Activated CD4-positive, alpha-beta T cell treated with anti-CD3 and anti-CD28 coated beads for 4 hours (primary cell): ENCODE data around the gene SHANK1.

Experiments used
- DNase-seq, 2 donors: peaks; one replicate each; pipeline ENCODE4 v3.0.0-alpha.2; 2020

SHANK1 gene

DNA sequence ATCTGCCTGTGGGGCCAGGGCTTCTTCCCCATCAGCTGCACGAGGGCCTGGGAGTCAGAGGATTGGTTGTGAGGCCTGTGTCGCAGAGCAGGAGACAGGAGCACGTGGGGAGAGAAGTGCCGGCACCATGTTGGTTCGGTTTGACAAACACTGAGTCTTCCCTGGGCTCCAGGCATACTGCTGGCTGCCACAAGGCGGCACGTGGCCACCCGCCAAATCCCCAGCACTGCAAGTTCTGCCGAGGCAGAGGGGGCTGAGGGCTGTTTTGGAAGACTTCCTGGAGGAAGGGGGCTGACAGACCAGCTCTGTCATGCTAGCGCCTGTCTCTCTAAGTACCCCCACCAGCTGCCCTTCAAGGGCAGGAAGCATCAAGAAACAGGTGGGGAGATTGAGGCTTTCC is 9.5 kb downstream of the SHANK1 start:
- no peak for DNase-seq

- no peak for DNase-seq
Measured at GRCh38 chr19:50708179-50708879, 11.3 kb downstream of the SHANK1 start.

- no peak for DNase-seq
Measured at GRCh38 chr19:50706387-50706786, 13.2 kb downstream of the SHANK1 start.

DNA sequence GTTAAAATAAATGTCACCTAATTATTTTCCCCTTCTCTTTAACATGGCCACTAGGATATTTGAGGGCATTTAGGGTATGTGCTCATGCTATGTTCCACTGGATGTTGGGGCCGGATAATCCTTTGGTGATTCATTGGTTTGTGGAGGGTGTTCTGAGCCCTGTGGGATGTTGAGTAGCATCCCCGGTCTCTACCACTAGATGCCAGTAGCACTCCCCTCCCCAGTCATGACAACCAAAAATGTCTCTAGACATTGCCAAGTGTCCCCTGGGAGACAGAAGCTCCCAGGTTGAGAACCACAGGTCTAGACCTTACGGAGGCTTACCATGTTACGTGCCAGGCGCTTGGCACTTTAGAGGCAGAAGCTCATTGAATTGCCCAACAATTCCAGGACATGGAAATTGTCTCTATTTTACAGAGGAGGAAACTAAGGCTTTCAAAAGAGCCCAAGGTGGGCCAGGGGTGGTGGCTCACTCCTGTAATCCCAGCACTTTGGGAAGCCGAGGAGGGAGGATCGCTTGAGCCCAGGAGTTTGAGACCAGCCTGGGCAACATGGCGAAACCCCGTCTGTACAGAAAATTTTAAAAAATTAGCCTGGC is 14.1 kb downstream of the SHANK1 start:
- DNase-seq, result no peak

DNA sequence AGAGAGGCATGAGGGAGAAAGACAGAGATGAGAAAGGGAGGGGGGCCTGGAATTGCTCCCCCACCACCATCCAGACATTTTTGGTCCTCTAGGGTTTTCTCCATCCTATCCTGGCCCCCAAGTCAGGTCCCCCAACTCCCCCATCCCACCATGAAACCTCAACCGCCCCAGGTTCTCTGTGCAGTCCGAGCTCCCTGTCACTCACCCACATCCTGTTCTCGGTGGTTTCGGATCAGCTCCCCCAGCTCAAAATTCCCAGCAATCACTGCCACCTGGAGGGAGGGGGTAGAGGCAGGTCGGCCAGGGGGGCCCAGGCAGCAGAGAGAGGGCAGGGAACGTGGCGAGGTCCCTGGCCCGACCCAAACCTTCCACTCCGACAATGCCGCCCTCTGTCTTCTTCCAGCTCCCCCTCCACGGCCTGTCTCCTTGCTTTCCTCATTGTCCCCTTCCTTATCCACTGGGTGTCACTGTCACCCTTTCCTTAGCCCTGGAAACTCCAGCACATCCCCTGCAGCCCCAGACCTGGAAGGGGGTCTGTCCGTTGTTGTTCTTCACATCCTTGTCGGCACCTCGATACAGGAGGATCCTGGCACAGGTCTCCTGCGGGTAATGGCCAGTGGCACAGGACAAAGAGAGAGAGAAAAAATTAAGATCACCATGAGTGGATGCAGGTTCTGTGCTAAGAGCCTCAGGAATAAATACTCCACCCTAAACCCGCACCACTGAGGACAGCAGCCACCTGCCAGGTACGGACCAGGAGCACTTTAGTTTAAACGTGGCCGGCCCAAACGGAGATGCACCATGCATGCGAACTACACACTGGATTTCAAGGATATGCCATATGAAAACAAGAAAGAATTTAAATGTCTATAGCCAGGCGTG is 15.4 kb downstream of the SHANK1 start:
- no peak for DNase-seq

GRCh38 chr19:50702871-50703829 is 16.5 kb downstream of the SHANK1 start:
- DNase-seq, result no peak

DNA sequence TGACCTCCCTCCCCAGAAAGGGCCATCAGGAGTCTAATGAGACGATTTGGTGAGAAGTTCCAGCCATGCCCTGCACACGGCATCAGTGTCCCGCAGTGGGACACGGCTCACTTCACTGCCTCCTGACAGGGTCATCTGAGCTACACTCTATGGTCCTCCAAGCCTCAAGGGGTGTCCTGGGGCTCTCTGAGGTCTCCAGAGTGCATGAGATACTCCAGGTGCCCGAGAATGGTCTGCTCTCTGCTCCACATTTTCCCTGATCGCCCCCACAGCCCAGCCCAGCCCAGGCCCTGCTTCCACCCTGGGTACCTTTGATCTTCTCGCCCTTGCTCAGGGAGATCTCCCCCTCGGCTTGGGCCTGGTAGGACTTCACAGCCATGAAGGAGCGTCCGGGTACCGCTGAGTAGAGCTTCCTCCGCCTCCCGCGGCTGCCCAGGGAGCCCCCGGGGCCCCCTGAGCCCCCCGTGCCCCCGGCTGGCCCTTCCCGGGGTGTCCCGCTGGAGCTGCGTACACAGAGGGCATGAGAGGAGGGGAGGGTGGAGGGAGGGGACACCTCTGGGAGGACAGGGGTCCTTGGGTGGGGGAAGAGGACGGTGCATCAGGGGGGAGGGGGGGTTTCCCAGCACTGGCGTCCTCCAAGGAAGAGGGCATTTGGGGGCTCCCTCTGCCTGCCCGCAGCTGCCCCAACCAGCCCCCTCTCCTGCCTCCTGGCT is 17.3 kb downstream of the SHANK1 start:
- no peak for DNase-seq

DNA sequence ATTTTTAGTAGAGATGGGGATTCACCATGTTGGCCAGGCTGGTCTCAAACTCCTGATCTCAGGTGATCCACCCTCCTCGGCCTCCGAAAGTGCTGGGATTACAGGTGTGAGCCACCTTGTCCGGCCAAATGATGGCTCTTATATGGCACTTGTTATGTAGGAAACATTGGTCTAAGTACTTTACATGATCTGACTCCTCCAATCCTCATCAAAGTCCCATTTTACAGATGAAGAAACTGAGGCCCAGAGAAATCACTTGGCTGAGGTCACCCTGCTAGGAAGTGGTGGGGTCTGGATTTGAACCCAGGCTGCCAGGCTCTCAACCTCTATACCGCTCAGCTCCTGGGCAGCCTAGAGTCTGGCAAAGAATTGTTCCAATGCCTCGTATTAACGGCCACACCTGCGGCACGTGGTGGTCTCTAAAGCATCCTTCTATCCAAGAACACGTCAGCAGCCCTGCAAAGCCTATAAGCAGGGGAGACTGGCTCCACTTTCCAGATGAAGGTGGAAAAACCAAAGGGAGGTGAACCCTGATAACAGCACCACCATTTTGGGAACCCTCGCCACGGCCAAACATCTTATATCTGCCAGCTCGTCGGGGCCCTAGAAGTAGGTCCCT is 18.1 kb downstream of the SHANK1 start:
- DNase-seq, result no peak

GRCh38 chr19:50697414-50698124 is 22.0 kb downstream of the SHANK1 start:
- DNase-seq, result no peak

- DNase-seq, result no peak
Measured at GRCh38 chr19:50696094-50696483, 23.5 kb downstream of the SHANK1 start.

DNA sequence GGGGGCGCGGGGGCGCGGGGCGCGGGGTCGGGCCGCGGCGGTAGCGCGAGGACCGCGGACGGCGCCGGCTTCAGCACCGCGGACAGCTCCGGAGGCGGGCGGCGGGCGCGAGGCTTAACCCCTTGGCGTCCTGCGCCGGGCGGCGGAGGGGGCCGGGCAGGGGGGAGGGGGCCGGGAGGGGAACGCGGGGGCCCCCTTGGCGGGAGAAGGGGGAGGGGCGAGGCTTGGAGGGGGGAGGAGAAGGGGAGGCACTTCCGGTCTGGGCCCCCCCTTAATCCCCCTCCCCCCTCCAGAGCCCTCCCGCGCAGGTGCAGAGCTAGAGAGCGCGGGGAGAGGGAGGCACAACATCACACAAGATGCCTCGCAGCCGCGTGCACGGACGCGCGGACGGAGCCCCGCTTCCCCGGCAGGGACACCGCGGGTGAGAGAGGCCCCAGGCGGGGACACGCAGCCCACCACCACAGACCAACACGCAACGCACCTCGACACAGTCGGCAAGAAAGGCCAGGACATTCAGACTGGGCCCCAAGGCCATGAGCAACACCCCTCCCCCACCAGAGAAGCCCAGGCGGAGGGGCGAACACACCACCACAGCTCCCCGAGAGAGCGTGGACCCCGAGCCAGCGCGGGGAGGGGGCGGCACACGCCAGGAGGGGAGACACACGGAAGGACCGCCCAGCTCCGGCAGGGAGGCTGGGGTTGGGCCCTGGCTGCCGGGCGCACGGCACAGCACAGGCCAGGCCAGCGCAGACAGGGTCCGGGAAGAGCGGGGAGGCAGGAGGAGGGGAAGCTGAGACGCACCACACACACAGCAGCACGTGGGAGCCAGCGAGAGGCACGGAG is 24.1 kb downstream of the SHANK1 start:
- no peak for DNase-seq

DNA sequence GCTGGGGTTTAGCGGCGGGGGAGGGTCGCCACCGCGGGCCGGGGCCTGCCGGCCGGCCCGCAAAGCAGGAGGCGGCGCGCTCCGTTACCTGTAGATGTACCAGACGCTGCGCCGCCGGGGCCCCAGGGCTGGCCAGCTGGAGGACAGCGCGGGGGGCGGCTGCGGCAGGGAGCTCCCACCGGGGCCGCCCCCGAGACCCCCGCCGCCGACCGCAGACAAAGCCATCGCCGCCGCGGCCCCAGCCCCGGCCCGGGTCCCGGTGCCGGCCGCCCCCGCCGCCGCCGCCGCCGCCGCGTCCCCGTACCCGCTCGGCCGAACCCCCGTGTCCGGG is 24.8 kb downstream of the SHANK1 start:
- DNase-seq, result no peak

GRCh38 chr19:50693064-50693975 is 26.3 kb downstream of the SHANK1 start:
- DNase-seq, result no peak

GRCh38 chr19:50690439-50690838 is 29.2 kb downstream of the SHANK1 start:
- DNase-seq, result no peak

DNA sequence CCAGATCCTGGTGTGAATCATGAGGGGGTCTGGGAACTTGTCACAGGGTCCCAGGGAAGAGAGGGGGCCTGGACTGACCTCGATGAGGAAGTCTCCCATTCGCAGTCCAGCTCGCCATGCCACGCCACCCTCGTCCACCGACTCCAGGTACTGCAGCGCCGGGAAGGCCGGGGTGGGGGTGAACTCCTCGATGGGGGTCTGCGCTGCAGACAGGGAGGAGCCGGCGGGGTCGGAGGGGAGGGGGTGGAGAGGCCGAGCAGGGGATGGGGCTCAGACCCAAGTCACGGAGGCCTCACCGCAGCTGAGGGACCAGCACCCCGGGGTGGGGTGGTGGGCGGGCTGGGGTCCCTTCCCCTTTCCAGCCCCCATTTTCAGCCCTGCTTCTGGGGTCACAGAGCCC is 30.8 kb downstream of the SHANK1 start:
- DNase-seq, result no peak

DNA sequence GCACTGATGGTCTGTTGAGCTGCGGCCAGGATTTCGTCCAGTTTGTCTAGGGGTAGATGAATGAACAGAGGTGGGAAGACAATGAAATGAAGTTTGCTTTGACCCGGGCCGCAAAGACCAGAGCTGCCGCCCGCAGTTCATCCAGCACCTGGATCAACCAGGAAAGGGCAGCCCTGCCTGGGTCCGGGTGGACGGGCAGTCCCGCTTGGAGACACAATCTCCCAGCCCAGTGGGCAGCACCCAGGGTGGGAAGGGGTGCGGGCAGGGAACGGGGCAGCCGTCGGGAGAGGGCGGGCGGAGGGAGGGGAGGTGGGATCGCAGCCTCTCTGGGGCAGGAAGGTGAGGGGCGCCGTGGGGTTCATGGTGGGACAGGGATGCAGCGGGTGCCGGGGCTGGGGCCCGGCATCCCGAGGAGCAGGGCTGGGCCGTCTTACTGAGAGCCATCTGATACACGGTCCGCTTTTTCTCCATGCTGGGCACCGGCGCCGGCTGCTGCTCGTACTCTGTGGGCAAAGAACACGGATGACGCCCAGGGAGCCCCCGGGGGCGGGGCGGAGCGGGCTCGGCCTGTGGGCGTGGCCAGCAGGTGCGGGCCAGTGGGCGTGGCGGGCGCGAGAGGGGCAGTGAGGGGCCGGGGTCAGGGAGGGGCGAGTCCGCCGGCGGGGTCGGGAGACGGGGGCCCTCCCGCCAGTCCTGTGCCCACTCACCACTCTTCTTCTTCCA is 33.1 kb downstream of the SHANK1 start:
- no peak for DNase-seq

GRCh38 chr19:50679177-50680125 is 40.2 kb downstream of the SHANK1 start:
- DNase-seq, result peak; percentile 54 to 63
